ENCODE measurements around the gene LCN12.
"Not testable (repeated sequence)": the region's sequence is repeated elsewhere in the genome, so short reads cannot be mapped to it uniquely, and the experiment has no call there.

DNA sequence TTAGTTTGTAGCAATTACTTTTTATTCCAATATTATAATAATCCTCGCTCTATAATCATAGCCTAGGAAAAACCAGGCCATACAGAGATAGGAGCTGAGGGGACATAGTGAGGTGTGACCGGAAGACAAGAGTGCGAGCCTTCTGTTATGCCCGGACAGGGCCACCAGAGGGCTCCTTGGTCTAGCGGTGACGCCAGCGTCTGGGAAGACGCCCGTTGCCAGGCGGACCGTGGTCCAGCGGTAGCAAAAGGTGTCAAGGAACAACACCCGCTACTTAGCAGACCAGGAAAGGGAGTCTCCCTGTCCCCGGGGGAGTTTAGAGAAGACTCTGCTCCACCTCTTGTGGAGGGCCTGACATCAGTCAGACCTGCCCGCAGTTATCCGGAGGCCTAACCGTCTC lies 52.2 kb downstream of the LCN12 start:
- TF ChIP-seq, protein P1, sequence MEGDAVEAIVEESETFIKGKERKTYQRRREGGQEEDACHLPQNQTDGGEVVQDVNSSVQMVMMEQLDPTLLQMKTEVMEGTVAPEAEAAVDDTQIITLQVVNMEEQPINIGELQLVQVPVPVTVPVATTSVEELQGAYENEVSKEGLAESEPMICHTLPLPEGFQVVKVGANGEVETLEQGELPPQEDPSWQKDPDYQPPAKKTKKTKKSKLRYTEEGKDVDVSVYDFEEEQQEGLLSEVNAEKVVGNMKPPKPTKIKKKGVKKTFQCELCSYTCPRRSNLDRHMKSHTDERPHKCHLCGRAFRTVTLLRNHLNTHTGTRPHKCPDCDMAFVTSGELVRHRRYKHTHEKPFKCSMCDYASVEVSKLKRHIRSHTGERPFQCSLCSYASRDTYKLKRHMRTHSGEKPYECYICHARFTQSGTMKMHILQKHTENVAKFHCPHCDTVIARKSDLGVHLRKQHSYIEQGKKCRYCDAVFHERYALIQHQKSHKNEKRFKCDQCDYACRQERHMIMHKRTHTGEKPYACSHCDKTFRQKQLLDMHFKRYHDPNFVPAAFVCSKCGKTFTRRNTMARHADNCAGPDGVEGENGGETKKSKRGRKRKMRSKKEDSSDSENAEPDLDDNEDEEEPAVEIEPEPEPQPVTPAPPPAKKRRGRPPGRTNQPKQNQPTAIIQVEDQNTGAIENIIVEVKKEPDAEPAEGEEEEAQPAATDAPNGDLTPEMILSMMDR (IDR thresholded peaks at IDR 0.05), result peak; percentile 8 to 48 (median 28)
- not testable (repeated sequence) for TF ChIP-seq POLR2A (IDR thresholded peaks at IDR 0.05)

Measured in heart left ventricle (tissue), 13 donors.